ENCODE results near the gene APOBEC3A. TPM values are rescaled to one million over a fixed set of nuclear protein-coding genes. Genes with fewer than 3 reads are reported as not detected.

The APOBEC3A gene
- polyA plus RNA-seq, 3 donors, result not detected

Other genes starting within 250 kb of the APOBEC3A start
- gene SUN2, start 201.6 kb upstream of the APOBEC3A start, polyA plus RNA-seq (ENCODE audit: insufficient read length in 3 of 3), result 10 to 100 TPM; 47.3 to 50.6 (median 47.6) TPM
- 10 to 100 TPM; 32.2 to 38.0 (median 35.5) TPM for gene DNAL4, start 163.5 kb upstream of the APOBEC3A start, polyA plus RNA-seq (ENCODE audit: insufficient read length in 3 of 3)
- gene NPTXR, start 113.6 kb upstream of the APOBEC3A start, polyA plus RNA-seq (ENCODE audit: insufficient read length in 3 of 3), result 1 to 10 TPM; 4.1 to 4.4 (median 4.3) TPM
- gene CBX6, start 85.4 kb upstream of the APOBEC3A start, polyA plus RNA-seq (ENCODE audit: insufficient read length in 3 of 3), result 10 to 100 TPM; 32.4 to 37.5 (median 33.3) TPM
- 1 to 10 TPM; 5.8 to 8.2 (median 6.7) TPM for gene APOBEC3B, start 24.7 kb downstream of the APOBEC3A start, polyA plus RNA-seq (ENCODE audit: insufficient read length in 3 of 3)
- gene APOBEC3C, start 56.6 kb downstream of the APOBEC3A start, polyA plus RNA-seq (ENCODE audit: insufficient read length in 3 of 3), result 10 to 100 TPM in 1 of 3 donors, 1 to 10 TPM in 2; 9.3 to 11.0 (median 9.5) TPM
- gene APOBEC3D, start 63.5 kb downstream of the APOBEC3A start, polyA plus RNA-seq (ENCODE audit: insufficient read length in 3 of 3), result 1 to 10 TPM in 1 of 3 donors, under 1 TPM in 2; 0.80 to 1.2 (median 0.96) TPM
- gene APOBEC3F, start 83.3 kb downstream of the APOBEC3A start, polyA plus RNA-seq (ENCODE audit: insufficient read length in 3 of 3), result 1 to 10 TPM; 8.1 to 8.5 (median 8.4) TPM
- 1 to 10 TPM; 6.8 to 9.6 (median 7.7) TPM for gene APOBEC3G, start 119.7 kb downstream of the APOBEC3A start, polyA plus RNA-seq (ENCODE audit: insufficient read length in 3 of 3)
- gene APOBEC3H, start 139.6 kb downstream of the APOBEC3A start, polyA plus RNA-seq (ENCODE audit: insufficient read length in 3 of 3), result under 1 TPM in 1 of 3 donors, not detected in 2; 0.31 TPM
- gene CBX7, start 195.1 kb downstream of the APOBEC3A start, polyA plus RNA-seq (ENCODE audit: insufficient read length in 3 of 3), result 1 to 10 TPM; 7.5 to 8.2 (median 7.7) TPM